Suprapubic skin (tissue), 4 donors: ENCODE results near the gene KLHL29.

Experiments
- POLR2A ChIP-seq, 2 donors: fragments of 450-650 bp; IDR thresholded peaks; one replicate each; pipeline ENCODE4 v1.6.1; 2017; ENCODE audit warnings: antibody characterized with exemption in 2 of 2, mild to moderate bottlenecking in 2 of 2, moderate library complexity in 2 of 2
- POLR2AphosphoS5 ChIP-seq, 3 donors: sonication (generic); formaldehyde crosslinking; IDR thresholded peaks; one replicate each; pipeline ENCODE4 v1.6.1; 2017; ENCODE audit warnings: antibody characterized with exemption in 3 of 3
- TF ChIP-seq, protein P1 (sequence below), 2 donors: fragments of 200-600 bp in 1 of 2; fragments of 450-650 bp in 1 of 2; sonication (generic) in 1 of 2; IDR thresholded peaks; one replicate each; pipeline ENCODE4 v1.5.1; 2016 to 2019; ENCODE audit warnings: antibody characterized with exemption in 2 of 2, mild to moderate bottlenecking in 1 of 2, moderate library complexity in 1 of 2

- TF ChIP-seq, protein P1, sequence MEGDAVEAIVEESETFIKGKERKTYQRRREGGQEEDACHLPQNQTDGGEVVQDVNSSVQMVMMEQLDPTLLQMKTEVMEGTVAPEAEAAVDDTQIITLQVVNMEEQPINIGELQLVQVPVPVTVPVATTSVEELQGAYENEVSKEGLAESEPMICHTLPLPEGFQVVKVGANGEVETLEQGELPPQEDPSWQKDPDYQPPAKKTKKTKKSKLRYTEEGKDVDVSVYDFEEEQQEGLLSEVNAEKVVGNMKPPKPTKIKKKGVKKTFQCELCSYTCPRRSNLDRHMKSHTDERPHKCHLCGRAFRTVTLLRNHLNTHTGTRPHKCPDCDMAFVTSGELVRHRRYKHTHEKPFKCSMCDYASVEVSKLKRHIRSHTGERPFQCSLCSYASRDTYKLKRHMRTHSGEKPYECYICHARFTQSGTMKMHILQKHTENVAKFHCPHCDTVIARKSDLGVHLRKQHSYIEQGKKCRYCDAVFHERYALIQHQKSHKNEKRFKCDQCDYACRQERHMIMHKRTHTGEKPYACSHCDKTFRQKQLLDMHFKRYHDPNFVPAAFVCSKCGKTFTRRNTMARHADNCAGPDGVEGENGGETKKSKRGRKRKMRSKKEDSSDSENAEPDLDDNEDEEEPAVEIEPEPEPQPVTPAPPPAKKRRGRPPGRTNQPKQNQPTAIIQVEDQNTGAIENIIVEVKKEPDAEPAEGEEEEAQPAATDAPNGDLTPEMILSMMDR (IDR thresholded peaks at IDR 0.05), result no peak
- no peak for TF ChIP-seq POLR2AphosphoS5 (IDR thresholded peaks at IDR 0.05)
- TF ChIP-seq POLR2A (IDR thresholded peaks at IDR 0.05), result no peak
Observed at GRCh38 chr2:23525137-23525765, 140.3 kb downstream of the KLHL29 start.
